NCI-H2196 (cell line): ENCODE data around the gene DNAI1.
A peak's percentile ranks its signal among the peaks of the same experiment; 100 is the strongest.

Experiments used
- DNase-seq: peaks from one replicate; lab custom pipeline; 2025; ENCODE audit not compliant: unreplicated experiment; lab: John Stamatoyannopoulos, UW

DNAI1 gene

GRCh38 chr9:34555936-34556525 is 97.4 kb downstream of the DNAI1 start:
- no peak for DNase-seq

- DNase-seq: no peak
These were observed 98.3 kb downstream of the DNAI1 start for GRCh38 chr9:34556949-34557348.

GRCh38 chr9:34557426-34558321 is 99.1 kb downstream of the DNAI1 start:
- DNase-seq: no peak

GRCh38 chr9:34558364-34558763 is 99.8 kb downstream of the DNAI1 start:
- no peak for DNase-seq

- peak; percentile 63 for DNase-seq
These were observed 100.5 kb downstream of the DNAI1 start for GRCh38 chr9:34558919-34559623.

GRCh38 chr9:34559624-34560455 is 101.2 kb downstream of the DNAI1 start:
- DNase-seq: no peak

GRCh38 chr9:34560599-34561214 is 102.1 kb downstream of the DNAI1 start:
- DNase-seq: no peak

- DNase-seq: no peak
These were observed 103.6 kb downstream of the DNAI1 start for GRCh38 chr9:34562135-34562745.

GRCh38 chr9:34563262-34563661 is 104.7 kb downstream of the DNAI1 start:
- DNase-seq: no peak

GRCh38 chr9:34564617-34565016 is 106.0 kb downstream of the DNAI1 start:
- DNase-seq: no peak

- DNase-seq: no peak
These were observed 107.3 kb downstream of the DNAI1 start for GRCh38 chr9:34565856-34566255.

GRCh38 chr9:34566322-34566721 is 107.7 kb downstream of the DNAI1 start:
- no peak for DNase-seq

- DNase-seq: no peak
These were observed 108.4 kb downstream of the DNAI1 start for GRCh38 chr9:34566972-34567371.

- no peak for DNase-seq
These were observed 109.5 kb downstream of the DNAI1 start for GRCh38 chr9:34568133-34568532.

- no peak for DNase-seq
These were observed 110.2 kb downstream of the DNAI1 start for GRCh38 chr9:34568774-34569173.

- DNase-seq: no peak
These were observed 111.8 kb downstream of the DNAI1 start for GRCh38 chr9:34570376-34570775.
